Activated T-cell treated with anti-CD3 and anti-CD28 coated beads, Interleukin-2, amount 50 U/mL, for 48 hours (primary cell): ENCODE results near the gene GTF2H1.
"Not testable (repeated sequence)": the region's sequence is repeated elsewhere in the genome, so short reads cannot be mapped to it uniquely, and the experiment has no call there.

Experiments
- DNase-seq, 2 experiments: peaks; one replicate each; pipeline ENCODE4 v3.0.0-alpha.2; 2020

Gene GTF2H1

DNA sequence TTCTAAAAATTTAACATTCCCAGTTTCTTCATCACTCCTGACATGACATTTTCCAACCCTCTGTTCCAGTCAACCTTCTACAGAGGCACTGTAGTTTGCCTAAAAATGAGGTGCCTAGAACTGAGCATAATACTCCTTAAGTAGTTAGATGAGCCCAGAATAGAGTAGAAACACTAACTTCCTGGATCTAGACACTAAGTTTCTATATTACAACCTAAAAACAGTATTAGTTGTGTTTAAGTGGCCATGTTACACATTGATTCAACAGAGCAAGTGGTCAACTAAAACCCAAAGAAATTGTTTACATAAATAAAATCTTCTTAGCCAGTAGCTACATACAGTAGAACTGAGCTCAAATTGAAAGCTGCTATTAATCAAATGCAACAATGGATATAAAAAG, 1.8 kb upstream of the GTF2H1 start:
- DNase-seq: no peak

DNA sequence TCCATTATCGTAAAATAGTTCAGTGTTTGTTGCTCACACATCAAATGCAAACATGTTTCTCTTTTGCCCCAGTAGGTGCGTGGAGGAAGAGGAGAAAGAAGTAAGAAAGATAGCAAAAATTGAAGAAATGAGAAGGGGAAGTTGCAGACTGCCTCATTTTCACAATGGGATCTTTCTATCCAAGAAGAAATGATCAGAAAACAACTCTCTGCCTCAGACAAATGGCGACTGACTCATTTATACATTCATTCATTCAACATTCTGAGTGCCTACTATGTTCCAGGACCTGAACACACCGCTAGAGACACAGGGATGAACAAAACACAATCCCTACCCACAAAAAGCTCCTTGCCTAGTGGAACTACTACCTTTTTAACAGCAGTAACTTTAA, 794 bp upstream of the GTF2H1 start:
- no peak for DNase-seq

DNA sequence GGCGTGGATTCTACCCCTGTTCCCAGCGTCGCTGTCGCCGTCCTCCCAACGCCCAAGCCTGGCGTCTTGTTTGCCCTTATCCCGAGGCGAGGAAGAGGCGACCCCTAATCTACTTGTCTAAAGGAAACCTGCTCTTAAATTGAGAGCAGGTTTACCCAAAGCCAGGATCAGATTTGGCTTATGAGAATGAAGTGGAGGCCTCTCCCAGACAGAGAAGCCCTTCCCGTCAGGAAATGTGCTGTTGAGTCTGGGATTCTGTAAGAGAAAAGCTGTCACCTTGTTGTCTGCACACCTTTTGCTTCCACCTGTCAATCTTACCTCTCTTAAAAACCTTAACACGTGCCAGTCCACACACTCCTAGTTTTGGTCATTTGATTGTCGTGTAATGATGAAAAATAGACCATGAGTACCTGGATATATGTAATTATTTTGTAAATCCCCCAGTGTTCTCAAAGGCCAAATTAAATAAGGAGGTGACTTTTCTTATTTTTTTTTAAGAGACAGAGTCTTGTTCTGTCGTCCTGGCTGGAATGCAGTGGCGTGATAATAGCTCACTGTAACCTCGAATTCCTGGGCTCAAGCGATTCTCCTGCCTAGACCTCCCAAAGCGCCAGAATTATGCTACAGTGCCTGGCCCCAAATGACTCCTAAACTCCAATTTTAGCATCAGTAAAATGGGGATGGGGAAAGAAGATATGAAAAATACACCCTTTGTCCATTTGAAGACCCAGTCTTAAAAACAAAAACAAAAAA, 627 bp downstream of the GTF2H1 start:
- DNase-seq: no peak

DNA sequence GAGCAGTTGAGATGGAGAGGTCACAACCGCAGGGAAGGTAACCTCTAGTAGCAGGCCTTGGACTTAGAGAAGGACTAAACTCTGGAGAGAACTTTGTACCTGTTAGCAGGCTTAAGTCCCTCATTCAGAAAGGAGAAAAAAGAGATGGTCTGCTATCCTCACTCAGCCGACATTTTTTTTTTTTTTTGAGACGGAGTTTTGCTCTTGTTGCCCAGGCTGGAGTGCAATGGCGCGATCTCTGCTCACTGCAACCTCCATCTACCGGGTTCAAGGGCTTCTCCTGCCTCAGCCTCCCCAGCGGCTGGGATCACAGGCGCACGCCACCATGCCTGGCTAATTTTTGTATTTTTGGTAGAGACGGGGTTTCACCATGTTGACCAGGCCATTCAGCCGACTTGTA, 1.5 kb downstream of the GTF2H1 start:
- not testable (repeated sequence) for DNase-seq

DNA sequence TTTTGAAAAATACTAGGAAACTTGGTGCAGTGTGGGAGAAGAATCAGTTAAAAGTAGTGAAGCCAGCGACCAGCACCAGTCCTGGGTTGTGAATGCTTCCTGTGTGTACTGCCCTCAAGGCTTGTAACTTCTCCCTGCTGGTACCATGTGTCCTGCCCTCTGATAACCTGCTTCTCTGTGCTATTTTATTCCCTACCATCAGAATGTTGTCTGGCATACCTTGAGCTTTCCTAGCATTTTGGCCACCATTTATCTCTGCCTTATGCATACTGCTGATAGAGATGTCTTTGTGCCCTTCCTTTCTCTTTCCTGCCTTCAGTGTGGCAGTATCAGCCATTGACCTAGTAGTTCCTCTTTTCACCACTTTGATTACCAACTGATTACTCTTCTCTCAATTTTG, 2.0 kb downstream of the GTF2H1 start:
- no peak for DNase-seq

DNA sequence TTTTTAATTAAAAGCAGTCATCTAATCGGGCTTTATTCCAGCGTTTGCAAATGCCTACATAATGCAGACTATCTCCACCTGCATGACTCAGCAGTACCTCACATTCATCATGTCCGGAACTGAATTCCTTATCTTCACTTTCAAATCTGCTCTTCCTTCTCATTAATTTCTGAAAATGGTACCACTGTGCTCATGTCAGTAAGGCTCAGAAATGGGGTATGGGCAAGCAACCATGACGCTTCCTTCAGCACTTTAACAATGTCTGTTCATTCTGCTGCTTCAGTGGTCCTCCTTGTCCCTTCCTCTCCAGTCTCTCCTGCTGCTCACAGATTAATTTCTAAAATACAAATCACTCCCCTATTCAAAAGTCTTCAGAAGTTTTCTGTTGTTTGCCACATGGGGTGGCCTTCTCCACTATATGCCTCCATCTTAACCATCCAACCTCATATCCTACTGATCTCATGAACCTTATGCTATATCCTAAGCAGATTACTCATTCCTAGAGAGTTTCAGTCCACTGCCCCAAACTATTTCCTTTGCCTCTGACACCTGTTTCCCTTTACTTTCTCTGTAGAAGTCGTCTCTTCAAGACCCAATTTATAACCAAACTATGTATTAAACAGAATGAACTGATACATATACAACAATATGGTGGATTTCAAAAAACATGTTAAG, 7.0 kb downstream of the GTF2H1 start:
- no peak for DNase-seq

DNA sequence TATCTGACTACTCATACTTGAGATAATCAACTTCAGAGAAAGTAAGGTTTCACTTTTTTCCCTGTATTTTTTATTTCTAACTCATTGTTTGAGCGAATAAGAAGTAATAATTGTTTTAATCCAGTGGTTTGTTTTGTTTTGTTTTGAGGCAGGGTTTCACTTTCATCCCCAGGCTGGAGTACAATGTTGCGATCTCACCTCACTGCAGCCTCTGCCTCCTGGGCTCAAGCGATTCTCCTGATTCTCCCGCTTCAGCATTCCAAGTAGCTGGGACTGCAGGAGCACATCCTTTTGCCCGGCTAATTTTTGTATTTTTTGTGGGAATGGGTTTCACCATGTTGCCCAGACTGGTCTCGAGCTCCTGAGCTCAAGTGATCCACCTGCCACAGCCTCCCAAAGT, 8.6 kb downstream of the GTF2H1 start:
- DNase-seq: no peak

DNA sequence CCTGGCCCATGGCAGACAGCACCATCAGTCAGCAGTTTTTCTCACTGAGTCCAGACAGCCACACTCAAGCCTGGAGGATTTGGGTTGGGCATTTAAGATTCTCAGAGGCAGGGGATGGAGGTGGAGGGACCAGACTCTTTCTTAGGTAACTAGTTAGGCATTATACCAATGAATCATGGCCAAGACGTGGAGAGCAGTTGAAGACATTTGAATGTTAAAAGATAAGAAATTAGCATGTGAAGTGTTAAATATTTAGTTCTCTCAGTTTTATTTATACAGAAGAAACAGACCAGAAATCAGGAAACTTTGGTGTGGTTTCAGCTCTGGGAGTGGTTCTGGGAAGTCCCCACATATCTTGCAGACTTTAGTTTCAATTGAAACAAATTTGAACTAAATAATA, 9.9 kb downstream of the GTF2H1 start:
- no peak for DNase-seq

DNA sequence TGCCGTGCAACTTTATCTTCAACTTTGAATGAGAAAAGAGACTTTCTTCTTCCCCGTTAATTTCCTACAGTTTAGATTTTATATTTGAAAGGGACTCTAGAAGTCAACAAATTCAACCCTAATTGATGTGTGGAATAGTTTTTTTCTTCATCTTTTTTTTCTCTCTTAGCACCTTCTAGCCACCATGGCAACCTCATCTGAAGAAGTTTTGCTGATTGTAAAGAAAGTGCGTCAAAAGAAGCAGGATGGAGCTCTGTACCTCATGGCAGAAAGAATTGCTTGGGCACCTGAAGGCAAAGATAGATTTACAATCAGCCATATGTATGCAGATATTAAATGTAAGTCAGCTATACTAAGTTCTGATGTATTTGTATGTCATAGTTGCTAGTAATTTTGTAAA, 10.5 kb downstream of the GTF2H1 start:
- no peak for DNase-seq

DNA sequence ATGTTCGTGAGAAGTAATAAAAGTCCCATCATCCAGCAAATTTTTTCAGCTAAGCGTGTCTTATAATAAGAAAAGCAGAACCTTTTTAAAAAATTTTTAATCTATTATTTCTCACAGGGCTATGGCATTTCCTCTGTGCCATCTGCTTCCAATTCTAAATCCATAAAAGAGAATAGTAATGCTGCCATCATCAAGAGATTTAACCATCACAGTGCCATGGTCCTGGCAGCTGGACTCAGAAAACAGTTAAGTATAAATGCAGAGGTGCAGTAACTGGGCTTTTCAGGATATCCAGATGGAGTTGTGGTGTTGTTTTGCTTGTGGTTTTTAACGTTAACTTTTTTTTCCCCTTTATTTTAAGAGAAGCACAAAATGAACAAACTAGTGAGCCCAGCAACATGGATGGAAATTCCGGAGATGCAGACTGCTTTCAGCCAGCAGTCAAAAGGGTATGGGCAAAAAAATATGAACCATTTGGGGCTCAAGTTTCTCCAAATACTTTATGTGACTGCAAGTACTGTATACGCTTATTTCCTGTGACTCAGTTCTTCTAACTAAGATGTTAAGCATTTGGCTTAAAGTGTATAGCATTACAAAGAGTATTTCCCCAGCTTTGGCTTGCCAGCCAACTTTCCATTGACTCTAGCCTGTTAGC, 25.2 kb downstream of the GTF2H1 start:
- no peak for DNase-seq

DNA sequence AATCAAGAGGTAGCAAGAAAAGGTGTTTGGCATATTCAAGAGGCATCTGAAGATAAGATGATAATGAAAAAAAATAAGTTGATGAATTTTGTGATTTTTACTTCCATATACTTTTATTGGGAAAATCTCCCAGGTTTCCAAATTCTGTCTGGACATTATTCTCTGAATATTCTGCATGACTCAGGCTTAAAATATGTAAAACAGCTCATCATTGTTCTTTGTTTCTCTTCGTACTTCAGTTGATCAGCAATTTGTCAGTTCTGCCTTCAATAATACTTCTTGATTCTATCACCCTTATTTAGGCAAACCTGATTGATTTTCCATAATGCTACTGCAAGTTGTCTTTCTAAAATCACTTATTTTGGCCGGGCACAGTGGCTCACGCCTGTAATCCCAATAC, 30.2 kb downstream of the GTF2H1 start:
- no peak for DNase-seq

DNA sequence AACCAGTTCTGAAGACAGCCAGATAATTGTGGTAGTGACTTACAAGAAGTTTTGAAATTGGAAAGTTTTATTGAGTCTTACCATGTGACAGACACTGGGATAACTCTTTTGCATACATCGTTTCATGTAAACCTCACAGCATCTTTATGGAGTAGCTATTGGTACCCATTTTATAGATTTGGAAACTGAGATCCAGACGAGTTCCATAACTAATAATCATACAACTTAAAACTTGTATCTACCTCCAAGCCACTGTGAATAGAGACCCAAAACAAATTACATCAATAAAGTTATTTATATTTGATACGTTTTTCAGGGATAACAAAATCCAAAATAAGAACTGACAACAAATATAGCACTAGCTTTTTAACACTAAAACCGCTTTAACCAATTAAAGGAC, 36.3 kb downstream of the GTF2H1 start:
- DNase-seq: no peak

DNA sequence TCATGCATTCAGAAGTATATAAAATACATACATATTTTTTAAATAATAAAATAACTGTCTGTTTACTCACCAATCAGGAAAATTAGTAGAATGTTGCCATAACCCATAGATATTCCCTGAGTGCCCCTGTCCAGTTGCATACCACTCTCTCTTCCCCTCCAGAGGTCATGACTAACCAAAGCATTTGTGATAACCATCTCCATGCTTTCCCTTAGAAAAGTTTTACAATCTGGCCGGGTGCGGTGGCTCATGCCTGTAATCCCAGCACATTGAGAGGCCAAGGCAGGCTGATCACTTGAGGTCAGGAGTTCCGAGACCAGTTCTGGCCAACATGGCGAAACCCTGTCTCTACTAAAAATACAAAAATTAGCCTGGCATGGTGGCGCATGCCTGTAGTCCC, 38.8 kb downstream of the GTF2H1 start:
- no peak for DNase-seq

DNA sequence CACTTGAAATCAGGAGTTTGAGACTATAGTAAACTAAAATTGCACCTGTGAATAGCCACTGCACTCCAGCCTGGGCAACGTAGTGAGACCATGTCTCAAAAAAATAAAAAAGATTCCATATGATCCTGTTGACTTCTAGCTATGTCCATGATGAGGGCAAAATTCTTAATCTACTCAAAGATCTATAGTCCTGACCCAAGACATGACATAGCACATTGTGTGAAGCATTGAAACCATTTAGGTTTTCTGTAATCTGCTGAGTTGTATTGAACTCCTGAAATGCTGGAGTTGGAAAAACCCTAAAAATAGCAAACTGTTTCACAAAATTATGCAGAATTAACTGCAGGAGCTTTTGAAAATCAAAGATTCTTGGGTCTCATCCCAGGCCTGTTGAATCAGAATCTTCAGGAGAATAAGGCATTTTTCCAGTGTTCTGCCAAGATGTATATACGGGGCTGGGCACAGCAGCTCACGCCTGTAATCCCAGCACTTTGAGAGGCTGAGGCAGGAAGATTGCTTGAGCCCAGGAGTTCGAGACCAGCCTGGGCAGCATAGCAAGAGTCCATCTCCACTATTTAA, 42.2 kb downstream of the GTF2H1 start:
- no peak for DNase-seq

DNA sequence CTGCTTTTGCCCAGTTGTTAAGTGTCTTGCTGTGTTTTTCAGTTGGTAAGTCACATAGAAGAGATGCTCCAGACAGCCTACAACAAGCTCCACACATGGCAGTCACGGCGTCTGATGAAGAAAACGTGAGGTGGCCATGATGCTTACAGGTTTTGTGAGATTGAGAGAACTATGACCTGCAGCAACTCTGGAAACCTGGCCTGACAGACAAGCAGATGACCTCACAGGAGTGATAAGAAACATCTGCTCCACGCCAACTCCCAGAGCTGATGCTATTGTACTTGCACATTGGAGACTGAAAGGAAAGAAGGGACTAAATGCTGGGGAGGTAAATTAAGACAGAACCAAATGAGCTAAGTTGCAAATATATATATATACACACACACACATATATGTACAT, 43.4 kb downstream of the GTF2H1 start:
- no peak for DNase-seq

DNA sequence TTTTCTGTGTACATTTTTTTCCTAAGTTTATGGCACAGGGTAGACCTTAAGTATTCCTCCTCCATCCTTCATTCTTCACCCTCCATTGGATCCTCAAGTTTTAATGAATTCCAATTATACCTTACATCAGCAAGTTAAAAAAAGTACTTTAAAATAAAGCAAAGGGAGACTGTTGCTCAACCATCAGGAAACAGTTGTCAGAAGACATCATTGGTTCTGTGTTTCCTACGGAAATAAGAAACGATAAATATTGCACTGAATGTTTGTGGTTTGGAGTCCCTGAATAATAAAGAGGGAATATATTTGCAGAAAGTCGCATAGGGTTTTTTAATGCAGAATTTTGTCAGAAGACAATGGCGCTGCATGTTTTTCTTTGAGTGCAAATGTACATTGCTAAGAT, 43.9 kb downstream of the GTF2H1 start:
- DNase-seq: no peak

DNA sequence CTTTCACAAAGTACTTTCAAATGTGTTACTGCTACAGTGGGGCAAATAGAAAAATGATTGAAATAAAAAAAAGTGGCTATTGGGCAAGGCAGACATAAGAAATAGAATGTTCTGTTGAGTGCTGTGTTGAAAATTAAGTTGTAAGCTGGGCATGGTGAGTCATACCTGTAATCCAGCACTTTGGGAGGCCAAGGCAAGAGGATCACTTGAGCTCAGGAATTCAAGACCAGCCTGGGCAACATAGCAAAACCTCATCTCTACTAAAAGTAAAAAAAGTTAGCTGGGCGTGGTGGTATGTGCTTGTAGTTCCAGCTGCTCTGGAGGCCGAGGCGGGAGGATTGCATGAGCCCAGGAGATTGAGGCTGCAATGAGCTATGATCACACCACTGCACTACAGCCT, 45.1 kb downstream of the GTF2H1 start:
- no peak for DNase-seq

DNA sequence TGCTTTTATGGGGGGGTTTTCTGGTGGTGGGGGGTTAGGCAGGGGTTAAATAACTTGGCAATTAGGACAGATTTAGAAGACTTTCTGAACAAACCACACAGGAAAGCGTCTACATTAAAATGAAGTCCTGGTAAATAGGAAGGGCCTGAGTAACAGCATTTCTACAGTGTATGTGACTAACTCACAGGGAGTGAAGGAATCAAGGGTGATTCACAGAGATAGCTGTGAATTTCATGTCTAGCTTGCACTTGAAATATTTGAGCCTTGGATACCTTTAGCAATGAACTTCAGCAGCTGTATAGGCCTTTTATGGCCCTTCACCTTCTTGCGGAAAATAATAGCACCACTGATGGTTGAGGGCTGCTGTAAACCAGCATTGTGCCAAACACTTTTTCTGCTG, 45.9 kb downstream of the GTF2H1 start:
- no peak for DNase-seq

DNA sequence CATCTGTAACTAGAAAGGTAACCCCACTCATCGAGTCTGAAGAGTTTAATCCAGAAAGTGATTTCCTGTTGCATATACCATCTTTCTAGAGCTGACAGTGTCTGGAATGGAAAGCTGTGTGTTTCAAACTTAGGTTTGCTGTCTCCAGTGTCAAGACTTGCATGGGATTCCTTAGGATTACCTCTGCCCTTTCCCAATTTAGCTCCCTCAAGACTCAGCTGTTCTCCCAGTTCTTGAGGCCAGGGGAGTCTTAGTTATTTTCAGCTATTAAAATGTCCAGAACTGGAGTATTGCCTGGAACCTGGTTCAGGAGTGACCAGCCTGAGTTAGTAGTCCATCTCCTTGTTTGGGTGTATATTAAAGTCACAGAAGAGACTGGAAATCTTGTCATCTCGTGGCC, 47.0 kb downstream of the GTF2H1 start:
- no peak for DNase-seq

DNA sequence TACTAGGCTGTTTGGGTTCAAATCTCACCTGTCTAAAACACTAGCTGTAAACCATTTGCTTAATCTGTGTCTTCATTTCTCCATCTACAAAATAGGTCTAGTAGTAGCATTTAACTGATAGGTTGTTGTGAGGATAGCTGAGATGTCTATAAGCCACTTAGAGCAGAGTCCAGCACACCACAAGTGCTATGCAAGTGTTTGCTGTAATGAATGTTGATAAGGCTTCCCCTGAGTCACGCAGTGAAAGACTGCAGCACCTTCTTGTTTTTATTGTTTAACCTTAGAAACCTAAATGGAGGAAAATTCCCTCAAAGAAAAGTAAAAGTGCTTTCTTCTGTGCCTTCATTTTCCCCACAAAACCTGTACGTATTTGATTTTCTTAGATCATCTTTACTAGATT, 48.9 kb downstream of the GTF2H1 start:
- no peak for DNase-seq

DNA sequence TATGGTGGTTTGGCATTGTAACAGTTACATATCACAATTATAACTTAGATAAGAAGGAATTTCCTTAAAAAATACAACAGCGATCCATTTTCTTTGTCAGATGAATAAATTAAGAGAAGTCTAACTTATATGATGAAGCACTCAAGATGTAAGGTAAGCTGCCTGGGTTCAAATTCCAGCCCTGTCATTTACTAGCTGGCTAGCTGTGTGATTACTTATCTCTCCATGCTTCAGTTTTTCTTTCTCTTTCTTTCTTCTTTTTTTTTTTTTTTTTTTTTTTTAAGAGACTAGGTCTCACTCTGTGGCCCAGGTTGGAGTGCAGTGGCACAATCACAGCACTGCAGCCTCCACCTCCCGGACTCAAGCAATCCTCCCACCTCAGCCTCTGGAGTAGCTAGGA, 49.8 kb downstream of the GTF2H1 start:
- DNase-seq: no peak

DNA sequence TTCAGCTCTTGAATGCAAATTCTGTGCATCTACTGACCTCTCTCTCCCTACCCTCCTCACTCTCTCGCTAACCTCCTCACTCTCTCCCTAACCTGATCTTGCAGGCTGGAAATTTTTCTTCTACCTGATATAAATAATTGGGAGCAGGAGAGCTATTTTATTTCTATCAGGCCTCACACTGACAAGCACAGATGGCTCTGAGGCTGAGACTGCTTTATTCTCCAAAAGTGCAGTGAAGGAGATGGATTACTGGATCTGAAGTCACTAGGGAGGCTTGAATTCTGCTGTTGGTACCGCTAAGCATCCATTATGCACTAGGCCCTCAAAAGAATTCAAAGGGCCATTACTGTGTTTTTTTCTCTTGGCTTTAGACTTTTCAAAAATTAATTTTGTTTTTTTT, 52.6 kb downstream of the GTF2H1 start:
- no peak for DNase-seq

DNA sequence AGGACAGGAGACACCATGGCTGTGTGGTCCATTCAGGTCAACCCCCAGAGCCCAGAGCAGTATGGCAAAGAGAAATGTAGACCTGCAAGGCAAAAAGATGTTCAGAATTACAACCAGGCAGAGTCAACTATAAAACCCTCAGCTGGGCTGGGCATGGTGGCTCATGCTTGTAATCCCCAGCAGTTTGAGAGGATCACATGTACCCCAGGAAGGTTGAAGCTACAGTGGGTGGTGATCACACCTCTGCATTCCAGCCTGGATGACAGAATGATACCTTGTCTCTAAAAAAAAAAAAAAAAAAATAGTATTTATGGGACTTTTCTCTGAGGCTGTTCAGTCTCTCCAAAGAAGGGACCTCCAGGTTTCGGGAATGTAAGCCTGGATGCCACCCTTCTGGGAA, 53.6 kb downstream of the GTF2H1 start:
- no peak for DNase-seq

DNA sequence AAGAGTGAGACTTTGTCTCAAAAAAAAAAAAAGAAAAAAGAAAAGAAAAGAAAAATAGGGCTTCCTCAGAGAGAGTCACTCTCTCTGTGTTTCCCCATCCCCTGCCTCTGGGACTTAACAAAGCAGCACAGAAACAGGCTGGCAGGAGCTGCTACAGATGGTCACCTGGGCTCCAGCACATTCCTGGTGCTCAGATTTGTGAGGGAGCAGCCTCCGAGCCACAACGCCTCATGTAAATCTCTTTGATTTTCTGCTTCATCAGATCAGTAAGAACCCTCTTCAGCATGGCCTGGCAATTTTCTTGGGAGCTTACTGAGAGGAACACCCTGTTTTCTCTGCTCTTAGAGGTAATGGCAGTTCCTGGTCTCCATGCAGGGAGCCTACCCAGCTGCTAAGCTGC, 56.8 kb downstream of the GTF2H1 start:
- no peak for DNase-seq
